Liver (tissue), 9 donors: ENCODE results near the gene GNAT2. TPM values are rescaled to one million over a fixed set of nuclear protein-coding genes. Genes with fewer than 3 reads are reported as not detected.

Experiments
- DNase-seq: peaks from one replicate; pipeline ENCODE4 v3.0.0-alpha.2; 2017; ENCODE audit warnings: low spot score
- H3K27ac ChIP-seq, 2 donors: one replicate each; pipeline ENCODE4 v1.7.0; 2013; ENCODE audit warnings: inconsistent platforms in 2 of 2, low read length in 2 of 2, control low read depth in 1 of 2, low read depth in 1 of 2, mild to moderate bottlenecking in 1 of 2
- H3K27me3 ChIP-seq, 4 donors: one replicate each; pipeline versions ENCODE4 v1.6.1 to v1.7.0; 2013; ENCODE audit warnings: low read length in 3 of 4, inconsistent platforms in 1 of 4, mild to moderate bottlenecking in 1 of 4, moderate library complexity in 1 of 4; ENCODE audit not compliant: control insufficient read depth in 4 of 4, insufficient read depth in 4 of 4
- H3K36me3 ChIP-seq, 4 donors: one replicate each; pipeline versions ENCODE4 v1.6.1 to v1.7.0; 2013; ENCODE audit warnings: low read length in 3 of 4, mild to moderate bottlenecking in 3 of 4, low read depth in 1 of 4, moderate library complexity in 1 of 4; ENCODE audit not compliant: control insufficient read depth in 4 of 4, insufficient read depth in 3 of 4
- H3K4me1 ChIP-seq, 4 donors: one replicate each; pipeline versions ENCODE4 v1.6.1 to v1.7.0; 2013; ENCODE audit warnings: low read length in 3 of 4, mild to moderate bottlenecking in 3 of 4, moderate library complexity in 1 of 4; ENCODE audit not compliant: control insufficient read depth in 4 of 4, insufficient read depth in 4 of 4
- H3K4me3 ChIP-seq, 3 donors: one replicate each; pipeline versions ENCODE4 v1.6.1 to v1.7.0; 2013; ENCODE audit warnings: low read length in 3 of 3, control low read depth in 1 of 3, low read depth in 1 of 3, mild to moderate bottlenecking in 1 of 3
- H3K9ac ChIP-seq, 2 donors: one replicate each; pipeline ENCODE4 v1.7.0; 2013; ENCODE audit warnings: low read length in 2 of 2, mild to moderate bottlenecking in 2 of 2, moderate library complexity in 2 of 2, control low read depth in 1 of 2, low read depth in 1 of 2
- H3K9me3 ChIP-seq, 4 donors: one replicate each; pipeline versions ENCODE4 v1.6.1 to v1.7.0; 2013; ENCODE audit warnings: low read length in 3 of 4; ENCODE audit not compliant: control insufficient read depth in 4 of 4
- EGR1 ChIP-seq, 2 donors: IDR thresholded peaks; 2 replicates each; pipeline ENCODE4 v1.6.1; 2016 to 2018; ENCODE audit warnings: antibody characterized with exemption in 2 of 2, low read depth in 2 of 2
- FOXA1 ChIP-seq: IDR thresholded peaks from 2 replicates; pipeline ENCODE4 v1.6.1; 2016; ENCODE audit warnings: antibody characterized with exemption
- FOXA2 ChIP-seq: IDR thresholded peaks from 2 replicates; pipeline ENCODE4 v1.6.1; 2016; ENCODE audit warnings: antibody characterized with exemption
- GABPA ChIP-seq, 2 donors: IDR thresholded peaks in 1 of 2; conservative IDR thresholded peaks in 1 of 2; 2 replicates each; pipeline ENCODE4 v1.6.1; 2016; ENCODE audit warnings: antibody characterized with exemption in 2 of 2, mild to moderate bottlenecking in 1 of 2, moderate library complexity in 1 of 2
- HNF4A ChIP-seq, 2 donors: conservative IDR thresholded peaks; 2 replicates each; pipeline ENCODE4 v1.6.1; 2016; ENCODE audit warnings: antibody characterized with exemption in 2 of 2, mild to moderate bottlenecking in 2 of 2
- HNF4G ChIP-seq: IDR thresholded peaks from 2 replicates; pipeline ENCODE4 v1.6.1; 2016; ENCODE audit warnings: antibody characterized with exemption
- JUND ChIP-seq, 2 donors: IDR thresholded peaks; 2 replicates each; pipeline ENCODE4 v1.6.1; 2016; ENCODE audit warnings: antibody characterized with exemption in 2 of 2
- NR2F2 ChIP-seq: IDR thresholded peaks from 2 replicates; pipeline ENCODE4 v1.6.1; 2016; ENCODE audit warnings: antibody characterized with exemption
- RAD21 ChIP-seq, 2 donors: IDR thresholded peaks; 2 replicates each; pipeline ENCODE4 v1.6.1; 2016; ENCODE audit warnings: antibody characterized with exemption in 2 of 2, mild to moderate bottlenecking in 2 of 2
- RXRA ChIP-seq, 2 donors: IDR thresholded peaks; 2 replicates each; pipeline ENCODE4 v1.6.1; 2017 to 2018; ENCODE audit warnings: antibody characterized with exemption in 2 of 2, mild to moderate bottlenecking in 1 of 2
- SP1 ChIP-seq: IDR thresholded peaks from 2 replicates; pipeline ENCODE4 v1.6.1; 2018; ENCODE audit warnings: antibody characterized with exemption, mild to moderate bottlenecking
- TAF1 ChIP-seq: conservative IDR thresholded peaks from 2 replicates; pipeline ENCODE4 v1.6.1; 2016; ENCODE audit warnings: antibody characterized with exemption, mild to moderate bottlenecking
- YY1 ChIP-seq: IDR thresholded peaks from 2 replicates; pipeline ENCODE4 v1.6.1; 2016; ENCODE audit warnings: antibody characterized with exemption, mild to moderate bottlenecking
- WGBS: extraction: QIAGEN DNeasy Blood & Tissue Kit; methylation state at CpG from one replicate; pipeline ENCODE4 v1.1.7; 2013; 5-methylcytosine and 5-hydroxymethylcytosine counted together
- polyA plus RNA-seq, 2 donors: library from polyadenylated mRNA; stranded (reverse) in 1 of 2; unstranded in 1 of 2; fragments of 200-250 nt in 1 of 2; fragments of >200 nt in 1 of 2; fragmentation: Nextera tagmentation in 1 of 2; extraction: Ambion mirVana in 1 of 2; gene quantifications; one replicate each; pipeline versions ENCODE4 v1.2.1 to v1.2.3, GENCODE V29; 2013 to 2015
- total RNA-seq, 2 donors: library from RNA; depleted of rRNA; stranded (reverse); fragments of >200 nt; gene quantifications; one replicate each; pipeline ENCODE4 v1.2.3, GENCODE V29; 2014
- TF ChIP-seq, protein P1 (sequence below): IDR thresholded peaks from 2 replicates; pipeline ENCODE4 v1.6.1; 2016; ENCODE audit warnings: antibody characterized with exemption
- TF ChIP-seq, protein P2 (sequence below): IDR thresholded peaks from 2 replicates; pipeline ENCODE4 v1.6.1; 2016; ENCODE audit warnings: antibody characterized with exemption, mild to moderate bottlenecking
- TF ChIP-seq, protein P3 (sequence below): fragments of 150-350 bp; IDR thresholded peaks from 2 replicates; pipeline ENCODE4 v1.5.1; 2017; ENCODE audit warnings: improper control_type of control experiment, low read depth, low read length; ENCODE audit not compliant: missing input control
- TF ChIP-seq, protein P4 (sequence below): IDR thresholded peaks from 2 replicates; pipeline ENCODE4 v1.6.1; 2016; ENCODE audit warnings: antibody characterized with exemption
- TF ChIP-seq, protein P5 (sequence below): IDR thresholded peaks from 2 replicates; pipeline ENCODE4 v1.6.1; 2016; ENCODE audit warnings: antibody characterized with exemption
- donor health status: healthy.
- donor health status: healthy.
- donor health status: healthy.
- donor health status: healthy.
- donor health status: healthy.

The GNAT2 gene
- total and polyA plus RNA-seq, 4 donors = 0.09 to 0.17 (median 0.17) TPM; not detected in 1

DNA sequence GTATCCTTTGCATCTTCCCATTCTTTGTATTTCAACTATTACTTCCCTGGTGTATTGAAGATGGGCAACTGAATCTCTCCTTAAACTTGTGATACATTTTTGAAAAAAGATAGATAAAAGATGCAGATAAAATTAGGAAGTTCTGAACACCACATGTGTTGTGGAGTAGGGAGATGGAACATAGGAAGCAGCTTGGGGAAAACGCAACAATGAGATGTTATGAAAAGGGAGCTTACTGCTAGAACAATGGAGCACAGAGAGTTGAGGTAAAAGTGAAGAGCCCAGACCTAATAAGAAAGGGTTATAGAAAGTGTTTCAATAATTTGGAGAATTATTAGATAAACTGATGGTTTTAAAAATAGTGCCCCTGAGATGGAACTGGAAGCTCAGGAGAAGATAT, 50.1 kb downstream of the GNAT2 start:
- Histone ChIP-seq H3K27me3 (no peaks in the 10 kb centered on the region), H3K36me3 (no peaks in the 10 kb centered on the region), H3K27ac (no peak overlapping the region), H3K4me3 (no peak overlapping the region), H3K4me1 (peaks cover 8 to 26% (median 25%) of the 10 kb centered on the region in 4 donors), H3K9ac (no peak overlapping the region), H3K9me3 (no peaks in the 10 kb centered on the region)
- TF ChIP-seq JUND (IDR thresholded peaks at IDR 0.05) (no peak), HNF4G (no peak)
- whole genome bisulfite sequencing = 93% methylated on average over 1 of the region's 1 CpG
- DNase-seq = no peak

DNA sequence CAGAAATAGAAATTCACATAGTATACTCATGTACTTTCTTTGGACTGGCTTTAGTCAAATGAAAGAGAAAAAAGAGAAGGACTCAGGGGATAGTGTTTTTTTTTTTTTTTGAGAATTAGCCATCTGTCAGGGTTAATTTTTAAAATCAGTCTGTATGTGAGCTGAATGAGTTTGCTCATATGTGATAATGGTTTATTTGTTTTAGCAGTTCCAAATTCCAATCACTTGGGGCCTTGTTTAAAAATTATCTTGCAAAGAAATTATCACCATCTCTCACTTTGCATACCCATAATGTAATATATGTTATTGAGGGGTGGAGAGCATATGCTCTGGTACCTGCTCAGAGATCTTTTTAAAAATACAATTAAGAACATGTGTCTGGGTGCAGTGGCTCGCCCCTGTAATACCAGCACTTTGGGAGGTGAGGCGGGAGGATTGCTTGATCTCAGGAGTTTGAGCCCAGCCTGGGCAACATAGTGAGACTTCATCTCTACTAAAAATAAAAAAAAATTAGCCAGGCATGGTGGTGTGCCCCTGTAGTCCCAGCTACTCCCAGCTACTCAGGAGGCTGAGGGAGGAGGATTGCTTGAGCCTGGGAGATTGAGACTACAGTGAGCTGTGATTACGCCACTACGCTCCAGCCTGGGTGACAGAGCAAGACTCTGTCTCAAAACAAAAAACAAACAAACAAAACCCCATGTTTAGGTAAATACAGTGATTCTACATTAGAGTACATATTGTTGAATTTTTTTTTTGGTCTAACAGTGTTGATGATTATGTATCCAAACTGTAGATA, 51.3 kb downstream of the GNAT2 start:
- Histone ChIP-seq H3K9me3 (no peaks in the 10 kb centered on the region), H3K4me3 (no peak overlapping the region), H3K27ac (no peak overlapping the region), H3K36me3 (no peaks in the 10 kb centered on the region), H3K4me1 (peaks cover 11 to 35% (median 33%) of the 10 kb centered on the region in 4 donors), H3K9ac (no peak overlapping the region), H3K27me3 (no peaks in the 10 kb centered on the region)
- no peak for DNase-seq
- WGBS = 91% methylated on average over 4 of the region's 4 CpGs
- peak; percentile 12 to 20 for TF ChIP-seq HNF4A (conservative IDR thresholded peaks at IDR 0.05)
- no peak for TF ChIP-seq TAF1
- TF ChIP-seq RAD21 (IDR thresholded peaks at IDR 0.05) = no peak

DNA sequence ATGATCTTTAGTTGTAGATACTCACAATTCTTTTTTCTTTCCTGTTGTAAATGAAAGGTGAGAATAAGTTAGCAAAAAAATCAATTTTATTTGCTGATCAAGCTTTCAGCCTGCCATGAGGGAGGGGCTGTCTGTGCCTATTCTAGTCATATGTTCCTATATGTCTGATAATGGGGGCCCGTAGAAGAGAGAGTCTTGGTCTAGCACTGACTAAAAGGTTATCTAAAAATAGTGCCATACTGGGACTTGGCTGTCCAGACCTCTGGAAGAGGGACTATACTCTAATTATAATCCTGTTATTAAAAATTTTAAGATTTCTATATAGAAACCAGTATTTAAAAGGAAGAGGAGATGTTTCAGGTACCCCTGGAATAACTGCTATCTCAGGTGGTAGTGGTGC, 52.4 kb downstream of the GNAT2 start:
- Histone ChIP-seq H3K9me3 (no peaks in the 10 kb centered on the region), H3K27ac (no peak overlapping the region), H3K36me3 (no peaks in the 10 kb centered on the region), H3K9ac (no peak overlapping the region), H3K27me3 (no peaks in the 10 kb centered on the region), H3K4me3 (no peak overlapping the region), H3K4me1 (peaks cover 11 to 40% (median 39%) of the 10 kb centered on the region in 4 donors)
- 80% methylated on average over 1 of the region's 1 CpG for WGBS
- TF ChIP-seq RXRA (IDR thresholded peaks at IDR 0.05) (no peak), FOXA1 (no peak), EGR1 (IDR thresholded peaks at IDR 0.05; ENCODE audit: low read depth in 2 of 2) (no peak), HNF4A (conservative IDR thresholded peaks at IDR 0.05) (no peak), YY1 (no peak), GABPA (IDR thresholded peaks at IDR 0.05 in 1 of 2, conservative IDR thresholded peaks at IDR 0.05 in 1 of 2) (no peak), JUND (IDR thresholded peaks at IDR 0.05) (no peak), SP1 (no peak), FOXA2 (no peak), RAD21 (IDR thresholded peaks at IDR 0.05) (no peak), HNF4G (no peak), TAF1 (no peak), NR2F2 (no peak)
- TF ChIP-seq, protein P1, sequence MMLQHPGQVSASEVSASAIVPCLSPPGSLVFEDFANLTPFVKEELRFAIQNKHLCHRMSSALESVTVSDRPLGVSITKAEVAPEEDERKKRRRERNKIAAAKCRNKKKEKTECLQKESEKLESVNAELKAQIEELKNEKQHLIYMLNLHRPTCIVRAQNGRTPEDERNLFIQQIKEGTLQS = no peak
- TF ChIP-seq, protein P2, sequence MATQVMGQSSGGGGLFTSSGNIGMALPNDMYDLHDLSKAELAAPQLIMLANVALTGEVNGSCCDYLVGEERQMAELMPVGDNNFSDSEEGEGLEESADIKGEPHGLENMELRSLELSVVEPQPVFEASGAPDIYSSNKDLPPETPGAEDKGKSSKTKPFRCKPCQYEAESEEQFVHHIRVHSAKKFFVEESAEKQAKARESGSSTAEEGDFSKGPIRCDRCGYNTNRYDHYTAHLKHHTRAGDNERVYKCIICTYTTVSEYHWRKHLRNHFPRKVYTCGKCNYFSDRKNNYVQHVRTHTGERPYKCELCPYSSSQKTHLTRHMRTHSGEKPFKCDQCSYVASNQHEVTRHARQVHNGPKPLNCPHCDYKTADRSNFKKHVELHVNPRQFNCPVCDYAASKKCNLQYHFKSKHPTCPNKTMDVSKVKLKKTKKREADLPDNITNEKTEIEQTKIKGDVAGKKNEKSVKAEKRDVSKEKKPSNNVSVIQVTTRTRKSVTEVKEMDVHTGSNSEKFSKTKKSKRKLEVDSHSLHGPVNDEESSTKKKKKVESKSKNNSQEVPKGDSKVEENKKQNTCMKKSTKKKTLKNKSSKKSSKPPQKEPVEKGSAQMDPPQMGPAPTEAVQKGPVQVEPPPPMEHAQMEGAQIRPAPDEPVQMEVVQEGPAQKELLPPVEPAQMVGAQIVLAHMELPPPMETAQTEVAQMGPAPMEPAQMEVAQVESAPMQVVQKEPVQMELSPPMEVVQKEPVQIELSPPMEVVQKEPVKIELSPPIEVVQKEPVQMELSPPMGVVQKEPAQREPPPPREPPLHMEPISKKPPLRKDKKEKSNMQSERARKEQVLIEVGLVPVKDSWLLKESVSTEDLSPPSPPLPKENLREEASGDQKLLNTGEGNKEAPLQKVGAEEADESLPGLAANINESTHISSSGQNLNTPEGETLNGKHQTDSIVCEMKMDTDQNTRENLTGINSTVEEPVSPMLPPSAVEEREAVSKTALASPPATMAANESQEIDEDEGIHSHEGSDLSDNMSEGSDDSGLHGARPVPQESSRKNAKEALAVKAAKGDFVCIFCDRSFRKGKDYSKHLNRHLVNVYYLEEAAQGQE = no peak
- TF ChIP-seq, protein P3, sequence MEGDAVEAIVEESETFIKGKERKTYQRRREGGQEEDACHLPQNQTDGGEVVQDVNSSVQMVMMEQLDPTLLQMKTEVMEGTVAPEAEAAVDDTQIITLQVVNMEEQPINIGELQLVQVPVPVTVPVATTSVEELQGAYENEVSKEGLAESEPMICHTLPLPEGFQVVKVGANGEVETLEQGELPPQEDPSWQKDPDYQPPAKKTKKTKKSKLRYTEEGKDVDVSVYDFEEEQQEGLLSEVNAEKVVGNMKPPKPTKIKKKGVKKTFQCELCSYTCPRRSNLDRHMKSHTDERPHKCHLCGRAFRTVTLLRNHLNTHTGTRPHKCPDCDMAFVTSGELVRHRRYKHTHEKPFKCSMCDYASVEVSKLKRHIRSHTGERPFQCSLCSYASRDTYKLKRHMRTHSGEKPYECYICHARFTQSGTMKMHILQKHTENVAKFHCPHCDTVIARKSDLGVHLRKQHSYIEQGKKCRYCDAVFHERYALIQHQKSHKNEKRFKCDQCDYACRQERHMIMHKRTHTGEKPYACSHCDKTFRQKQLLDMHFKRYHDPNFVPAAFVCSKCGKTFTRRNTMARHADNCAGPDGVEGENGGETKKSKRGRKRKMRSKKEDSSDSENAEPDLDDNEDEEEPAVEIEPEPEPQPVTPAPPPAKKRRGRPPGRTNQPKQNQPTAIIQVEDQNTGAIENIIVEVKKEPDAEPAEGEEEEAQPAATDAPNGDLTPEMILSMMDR = no peak
- TF ChIP-seq, protein P4, sequence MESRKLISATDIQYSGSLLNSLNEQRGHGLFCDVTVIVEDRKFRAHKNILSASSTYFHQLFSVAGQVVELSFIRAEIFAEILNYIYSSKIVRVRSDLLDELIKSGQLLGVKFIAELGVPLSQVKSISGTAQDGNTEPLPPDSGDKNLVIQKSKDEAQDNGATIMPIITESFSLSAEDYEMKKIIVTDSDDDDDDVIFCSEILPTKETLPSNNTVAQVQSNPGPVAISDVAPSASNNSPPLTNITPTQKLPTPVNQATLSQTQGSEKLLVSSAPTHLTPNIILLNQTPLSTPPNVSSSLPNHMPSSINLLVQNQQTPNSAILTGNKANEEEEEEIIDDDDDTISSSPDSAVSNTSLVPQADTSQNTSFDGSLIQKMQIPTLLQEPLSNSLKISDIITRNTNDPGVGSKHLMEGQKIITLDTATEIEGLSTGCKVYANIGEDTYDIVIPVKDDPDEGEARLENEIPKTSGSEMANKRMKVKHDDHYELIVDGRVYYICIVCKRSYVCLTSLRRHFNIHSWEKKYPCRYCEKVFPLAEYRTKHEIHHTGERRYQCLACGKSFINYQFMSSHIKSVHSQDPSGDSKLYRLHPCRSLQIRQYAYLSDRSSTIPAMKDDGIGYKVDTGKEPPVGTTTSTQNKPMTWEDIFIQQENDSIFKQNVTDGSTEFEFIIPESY = no peak
- TF ChIP-seq, protein P5, sequence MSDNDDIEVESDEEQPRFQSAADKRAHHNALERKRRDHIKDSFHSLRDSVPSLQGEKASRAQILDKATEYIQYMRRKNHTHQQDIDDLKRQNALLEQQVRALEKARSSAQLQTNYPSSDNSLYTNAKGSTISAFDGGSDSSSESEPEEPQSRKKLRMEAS = no peak
- no peak for DNase-seq
